Activated naive CD4-positive, alpha-beta T cell treated with anti-CD3 and anti-CD28 coated beads, Interleukin-2, amount 10 ng/mL, durations not matched to agents 7 days and 5 days (primary cell): ENCODE results near the gene CCDC69.
"Not testable (repeated sequence)": the region's sequence is repeated elsewhere in the genome, so short reads cannot be mapped to it uniquely, and the experiment has no call there.

ENCODE experiments used
- CTCF ChIA-PET: fragments of 350-600 bp; sonication (Branson Sonifier 250); formaldehyde crosslinking; loops from one replicate; lab custom pipeline; 2021; ENCODE audit warnings: antibody characterized with exemption; lab: Charles Lee
- DNase-seq: peaks from one replicate; pipeline ENCODE4 v3.0.0-alpha.2; 2020
- H3K27ac Mint-ChIP-seq: one replicate; pipeline ENCODE4 v1.8.0; 2021; ENCODE audit warnings: mild to moderate bottlenecking, moderate library complexity, mixed read lengths
- H3K27me3 Mint-ChIP-seq: one replicate; pipeline ENCODE4 v1.8.0; 2021; ENCODE audit warnings: mild to moderate bottlenecking, mixed read lengths
- H3K36me3 Mint-ChIP-seq: one replicate; pipeline ENCODE4 v1.8.0; 2021; ENCODE audit warnings: mixed read lengths
- H3K4me1 Mint-ChIP-seq: one replicate; pipeline ENCODE4 v1.8.0; 2021; ENCODE audit warnings: mixed read lengths
- H3K4me3 Mint-ChIP-seq: one replicate; pipeline ENCODE4 v1.8.0; 2021; ENCODE audit warnings: mild to moderate bottlenecking, moderate library complexity, mixed read lengths
- H3K9me3 Mint-ChIP-seq: one replicate; pipeline ENCODE4 v1.8.0; 2021; ENCODE audit warnings: mixed read lengths

CCDC69 gene

GRCh38 chr5:151184316-151185042 is 39.4 kb downstream of the CCDC69 start:
- peaks cover 8% of the 10 kb centered on the region for H3K9me3 Mint-ChIP-seq
- H3K27me3 Mint-ChIP-seq, result no peaks in the 10 kb centered on the region
- CTCF ChIA-PET, result no interaction called here
- H3K4me3 Mint-ChIP-seq, result no peak overlapping the region
- peaks cover 61% of the 10 kb centered on the region for H3K36me3 Mint-ChIP-seq
- peaks cover 2% of the 10 kb centered on the region for H3K4me1 Mint-ChIP-seq
- H3K27ac Mint-ChIP-seq, result no peak overlapping the region
- DNase-seq, result no peak

- Mint-ChIP-seq H3K4me1 (no peaks in the 10 kb centered on the region), H3K27me3 (no peaks in the 10 kb centered on the region), H3K27ac (no peak overlapping the region), H3K36me3 (peaks cover 59% of the 10 kb centered on the region), H3K4me3 (no peak overlapping the region), H3K9me3 (peaks cover under 1% of the 10 kb centered on the region)
- CTCF ChIA-PET, result interaction anchor here (0.7 to 1.3 kb wide), 5 partner anchors 38 to 143 kb away, joined by 3 to 4 read pairs (median 3); no protein-coding TSS in a partner anchor
- DNase-seq, result no peak
Observed at GRCh38 chr5:151183456-151184245, 40.2 kb downstream of the CCDC69 start.

GRCh38 chr5:151182976-151183375 is 40.9 kb downstream of the CCDC69 start:
- Mint-ChIP-seq H3K27me3 (no peaks in the 10 kb centered on the region), H3K4me1 (no peaks in the 10 kb centered on the region), H3K36me3 (peaks cover 61% of the 10 kb centered on the region), H3K4me3 (no peak overlapping the region), H3K27ac (no peak overlapping the region), H3K9me3 (no peaks in the 10 kb centered on the region)
- no peak for DNase-seq
- CTCF ChIA-PET, result interaction anchor here (0.7 to 2.9 kb wide), 6 partner anchors 39 to 142 kb away, joined by 3 to 8 read pairs (median 3); no protein-coding TSS in a partner anchor

- CTCF ChIA-PET, result interaction anchor here (0.7 to 2.9 kb wide), 3 partner anchors 39 to 135 kb away, joined by 3 to 8 read pairs (median 3); no protein-coding TSS in a partner anchor
Observed at GRCh38 chr5:151182524-151182900, 41.4 kb downstream of the CCDC69 start.

DNA sequence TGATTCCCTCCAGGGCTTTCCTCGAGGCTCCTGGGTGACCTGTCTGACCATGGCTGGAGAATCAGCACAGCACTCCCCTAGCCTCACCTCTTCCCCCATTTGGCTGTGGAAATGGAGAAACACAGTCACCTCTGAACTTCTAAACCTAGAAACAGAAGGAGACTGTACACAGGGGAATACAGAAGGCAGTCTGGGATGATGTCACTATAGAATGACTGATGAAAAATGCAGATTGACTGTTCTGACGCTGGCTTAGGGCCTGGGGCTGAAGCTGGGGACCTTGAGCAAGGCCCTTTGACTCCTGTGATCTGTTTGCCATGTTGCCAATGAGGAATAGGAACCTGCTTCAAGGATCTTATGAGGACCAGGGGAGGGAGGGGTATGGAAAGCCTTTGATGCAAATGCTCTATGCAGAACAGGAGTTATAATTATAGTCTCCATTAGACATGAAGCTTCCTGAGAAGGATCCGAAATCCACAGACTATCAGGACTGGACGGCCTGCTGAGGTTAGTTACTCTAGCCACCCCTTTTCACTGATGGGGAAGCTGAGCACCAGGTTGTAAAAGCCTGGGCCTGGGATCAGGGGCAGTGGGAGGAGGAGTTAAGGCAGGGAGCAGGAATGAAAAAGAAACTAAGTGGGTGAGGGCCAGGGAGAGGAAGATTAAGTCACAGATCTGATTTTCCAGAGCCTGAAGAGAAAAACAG is 41.9 kb downstream of the CCDC69 start:
- CTCF ChIA-PET, result interaction anchor here (1.3 to 2.9 kb wide), 2 partner anchors 40 to 56 kb away, joined by 3 to 8 read pairs; no protein-coding TSS in a partner anchor
- H3K27ac Mint-ChIP-seq, result no peak overlapping the region
- no peaks in the 10 kb centered on the region for H3K9me3 Mint-ChIP-seq
- peaks cover 60% of the 10 kb centered on the region for H3K36me3 Mint-ChIP-seq
- H3K27me3 Mint-ChIP-seq, result no peaks in the 10 kb centered on the region
- no peak for DNase-seq
- no peak overlapping the region for H3K4me3 Mint-ChIP-seq
- H3K4me1 Mint-ChIP-seq, result no peaks in the 10 kb centered on the region

More at GRCh38 chr5:151182524-151182900, 41.4 kb downstream of the CCDC69 start:
- Mint-ChIP-seq H3K4me3 (no peak overlapping the region), H3K27me3 (no peaks in the 10 kb centered on the region), H3K36me3 (peaks cover 61% of the 10 kb centered on the region), H3K4me1 (no peaks in the 10 kb centered on the region), H3K9me3 (no peaks in the 10 kb centered on the region), H3K27ac (no peak overlapping the region)
- DNase-seq, result no peak

- no peaks in the 10 kb centered on the region for H3K9me3 Mint-ChIP-seq
- H3K27ac Mint-ChIP-seq, result no peak overlapping the region
- CTCF ChIA-PET, result interaction anchor here (1.7 to 3.1 kb wide), 3 partner anchors 15 to 54 kb away, joined by 4 to 12 read pairs (median 8); partner anchors contain the start of gene CCDC69
- no peak for DNase-seq
- H3K4me1 Mint-ChIP-seq, result no peaks in the 10 kb centered on the region
- H3K4me3 Mint-ChIP-seq, result no peak overlapping the region
- peaks cover 47% of the 10 kb centered on the region for H3K36me3 Mint-ChIP-seq
- no peaks in the 10 kb centered on the region for H3K27me3 Mint-ChIP-seq
Observed at GRCh38 chr5:151180291-151180690, 43.6 kb downstream of the CCDC69 start.

DNA sequence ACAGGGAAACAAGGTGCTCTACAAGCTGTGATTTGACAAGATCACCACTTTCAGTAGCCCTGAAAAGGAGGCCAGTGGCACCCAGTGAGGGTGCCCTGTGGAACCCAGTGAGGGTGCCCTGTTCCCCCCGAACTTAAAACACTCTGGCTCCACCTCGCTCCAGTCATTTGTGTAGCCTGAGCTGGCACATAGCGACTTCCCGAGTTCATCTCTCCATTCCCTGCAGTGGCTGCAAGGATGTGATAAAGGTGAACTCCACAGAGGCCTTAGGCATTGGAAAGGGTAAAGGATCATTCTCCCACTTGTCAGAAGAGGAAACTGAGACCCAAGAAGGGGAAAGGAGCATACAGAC is 44.4 kb downstream of the CCDC69 start:
- H3K36me3 Mint-ChIP-seq, result peaks cover 44% of the 10 kb centered on the region
- H3K4me3 Mint-ChIP-seq, result no peak overlapping the region
- H3K27me3 Mint-ChIP-seq, result no peaks in the 10 kb centered on the region
- no peak for DNase-seq
- H3K9me3 Mint-ChIP-seq, result no peaks in the 10 kb centered on the region
- H3K27ac Mint-ChIP-seq, result no peak overlapping the region
- CTCF ChIA-PET, result interaction anchor here (1.2 to 3.1 kb wide), 3 partner anchors 14 to 99 kb away, joined by 3 to 12 read pairs (median 4); partner anchors contain the start of gene CCDC69
- no peaks in the 10 kb centered on the region for H3K4me1 Mint-ChIP-seq

DNA sequence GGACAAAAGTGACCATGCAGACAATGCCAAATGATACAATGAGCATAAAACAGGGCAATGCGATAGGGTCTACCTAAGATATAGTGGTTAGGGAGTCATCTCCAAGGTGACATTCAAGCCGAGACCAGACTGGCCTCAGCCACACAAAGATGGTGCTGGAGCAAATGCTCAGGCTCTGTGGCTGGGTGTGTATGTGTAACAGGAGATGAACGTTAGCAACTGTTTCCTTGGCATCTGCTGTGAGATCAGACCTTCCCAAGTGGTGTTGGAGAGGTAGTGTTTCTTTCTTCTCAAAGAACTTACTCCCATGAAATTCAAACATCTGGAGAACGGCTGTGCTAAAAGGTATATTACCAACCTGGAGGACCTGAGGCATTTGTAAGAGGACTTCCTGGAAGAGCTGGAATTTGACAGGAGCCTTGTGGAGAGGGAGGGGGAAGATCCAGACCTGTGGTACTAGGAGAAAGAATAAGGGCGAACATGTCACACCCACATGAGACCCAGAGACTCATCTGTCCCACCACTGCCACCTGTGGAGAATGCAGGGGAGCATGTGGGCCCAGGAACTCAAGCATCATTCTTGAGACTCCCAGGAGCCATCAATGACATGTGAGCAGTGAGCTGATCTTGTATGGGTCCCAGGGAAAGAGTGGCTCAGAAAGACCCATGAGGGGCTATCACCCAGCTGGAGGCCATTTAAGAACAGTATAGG is 45.0 kb downstream of the CCDC69 start:
- peaks cover 44% of the 10 kb centered on the region for H3K36me3 Mint-ChIP-seq
- no peak overlapping the region for H3K4me3 Mint-ChIP-seq
- H3K27me3 Mint-ChIP-seq, result no peaks in the 10 kb centered on the region
- no peak for DNase-seq
- H3K4me1 Mint-ChIP-seq, result peaks cover 2% of the 10 kb centered on the region
- H3K27ac Mint-ChIP-seq, result no peak overlapping the region
- no peaks in the 10 kb centered on the region for H3K9me3 Mint-ChIP-seq
- CTCF ChIA-PET, result interaction anchor here (0.6 to 3.1 kb wide), 4 partner anchors 14 to 131 kb away, joined by 3 to 12 read pairs (median 4); partner anchors contain the start of gene CCDC69

DNA sequence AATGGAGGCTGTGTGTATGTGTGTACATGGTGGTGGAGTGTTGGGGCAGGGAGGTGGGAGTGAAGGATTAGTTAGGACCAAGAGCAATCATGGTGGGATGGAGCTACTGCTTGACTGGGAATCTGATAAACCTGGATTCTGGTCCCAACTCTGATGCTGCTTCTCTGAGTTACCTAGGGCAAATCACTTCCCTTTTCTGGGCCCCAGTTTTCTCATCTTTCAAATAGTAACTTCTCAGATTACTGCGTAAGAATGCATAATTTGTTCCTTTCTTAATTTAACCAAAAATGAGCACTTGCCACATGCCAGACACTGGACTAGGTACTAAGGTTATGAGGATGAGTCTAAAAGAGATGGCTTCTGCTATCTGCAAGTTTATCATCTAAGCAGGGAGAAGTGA is 45.5 kb downstream of the CCDC69 start:
- Mint-ChIP-seq H3K27me3 (no peaks in the 10 kb centered on the region), H3K27ac (no peak overlapping the region), H3K9me3 (no peaks in the 10 kb centered on the region), H3K36me3 (peaks cover 40% of the 10 kb centered on the region), H3K4me1 (peaks cover 2% of the 10 kb centered on the region), H3K4me3 (no peak overlapping the region)
- CTCF ChIA-PET, result interaction anchor here (0.6 to 3.1 kb wide), 3 partner anchors 13 to 130 kb away, joined by 3 to 12 read pairs (median 3); no protein-coding TSS in a partner anchor
- no peak for DNase-seq

DNA sequence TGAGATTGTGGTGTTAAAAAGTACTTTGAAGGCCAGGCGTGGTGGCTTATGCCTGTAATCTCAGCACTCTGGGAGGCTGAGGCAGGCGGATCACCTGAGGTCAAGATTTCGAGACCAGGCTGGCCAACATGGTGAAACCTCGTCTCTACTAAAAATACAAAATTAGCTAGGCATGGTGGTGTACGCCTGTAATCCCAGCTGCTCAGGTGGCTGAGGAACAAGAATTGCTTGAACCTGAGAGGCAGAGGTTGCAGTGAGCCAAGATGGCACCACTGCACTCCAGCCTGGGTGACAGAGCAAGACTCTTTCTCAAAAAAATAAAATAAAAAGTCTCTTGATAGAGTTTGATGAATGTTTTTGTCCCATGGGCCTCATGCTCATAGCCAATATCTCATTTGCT is 47.6 kb downstream of the CCDC69 start:
- H3K9me3 Mint-ChIP-seq, H3K27ac Mint-ChIP-seq, DNase-seq, H3K4me3 Mint-ChIP-seq, H3K27me3 Mint-ChIP-seq, H3K4me1 Mint-ChIP-seq: not testable (repeated sequence)
- H3K36me3 Mint-ChIP-seq, result peaks cover 30% of the 10 kb centered on the region
- CTCF ChIA-PET, result interaction anchor here (1.2 to 1.6 kb wide), 2 partner anchors 11 to 50 kb away, joined by 5 to 9 read pairs; no protein-coding TSS in a partner anchor

DNA sequence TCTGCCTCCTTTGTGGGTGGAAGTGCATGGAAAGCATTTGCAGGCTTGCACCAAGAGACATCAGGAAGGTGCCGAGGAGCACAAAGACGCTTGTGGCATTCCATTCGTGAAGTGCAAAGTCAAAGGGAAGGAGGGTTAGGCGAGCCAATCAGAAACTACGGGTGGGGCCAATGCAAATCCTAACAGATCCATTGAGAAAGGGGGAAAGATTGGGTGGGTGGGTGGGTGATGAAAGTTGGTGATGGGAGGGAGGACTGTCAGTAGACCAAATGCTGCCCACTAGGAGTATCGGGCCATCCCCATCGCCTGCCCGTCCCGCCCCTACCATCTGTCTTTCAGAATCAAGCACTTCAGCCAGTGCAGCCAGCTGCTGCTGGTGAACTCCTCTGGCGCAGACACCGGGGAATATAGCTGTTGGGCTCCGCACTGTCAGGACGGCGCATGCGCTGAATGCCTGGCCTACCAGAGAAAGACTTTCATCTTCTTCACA is 49.2 kb downstream of the CCDC69 start:
- DNase-seq, result no peak
- Mint-ChIP-seq H3K4me3 (no peak overlapping the region), H3K27ac (no peak overlapping the region), H3K9me3 (no peaks in the 10 kb centered on the region), H3K4me1 (peaks cover 8% of the 10 kb centered on the region), H3K36me3 (peaks cover 21% of the 10 kb centered on the region), H3K27me3 (no peaks in the 10 kb centered on the region)
- CTCF ChIA-PET, result no interaction called here

- H3K4me1 Mint-ChIP-seq, result peaks cover 8% of the 10 kb centered on the region
- no peak overlapping the region for H3K27ac Mint-ChIP-seq
- H3K27me3 Mint-ChIP-seq, result peaks cover 6% of the 10 kb centered on the region
- CTCF ChIA-PET, result interaction anchor here (1.1 kb wide), 2 partner anchors 9 to 58 kb away, joined by 3 to 4 read pairs; no protein-coding TSS in a partner anchor
- H3K9me3 Mint-ChIP-seq, result no peaks in the 10 kb centered on the region
- no peak for DNase-seq
- no peak overlapping the region for H3K4me3 Mint-ChIP-seq
- H3K36me3 Mint-ChIP-seq, result peaks cover 18% of the 10 kb centered on the region
Observed at GRCh38 chr5:151173711-151174611, 49.9 kb downstream of the CCDC69 start.
